Measurements from ENCODE around the gene CDH4. TPM values are rescaled to one million over a fixed set of nuclear protein-coding genes. Genes with fewer than 3 reads are reported as not detected.

The CDH4 gene
- total RNA-seq, 1 donor from 2014 or later: 3.2 TPM

GRCh38 chr20:61670274-61670673 is 418.2 kb downstream of the CDH4 start:
- Mint-ChIP-seq H3K4me3 (ENCODE audit: unreplicated experiment) (no peak overlapping the region), H3K27ac (ENCODE audit: unreplicated experiment) (no peak overlapping the region), H3K4me1 (ENCODE audit: low read depth, unreplicated experiment) (no peaks in the 10 kb centered on the region), H3K36me3 (ENCODE audit: low read depth, unreplicated experiment) (no peaks in the 10 kb centered on the region), H3K9me3 (ENCODE audit: unreplicated experiment) (peaks cover 7% of the 10 kb centered on the region), H3K27me3 (ENCODE audit: low read depth, unreplicated experiment) (peaks cover 66% of the 10 kb centered on the region)
- Histone ChIP-seq H3K27ac (ENCODE audit: low read depth, low read length) (no peak overlapping the region), H4K20me1 (ENCODE audit: insufficient read depth, low read length) (no peaks in the 10 kb centered on the region), H3K79me2 (ENCODE audit: insufficient read depth, low read length) (no peaks in the 10 kb centered on the region), H3K9ac (ENCODE audit: low read length) (no peak overlapping the region), H3K4me3 (ENCODE audit: insufficient read depth, low read depth, low read length) (no peak overlapping the region), H2AFZ (ENCODE audit: low read depth, low read length) (no peak overlapping the region), H3K4me2 (ENCODE audit: low read length) (no peak overlapping the region), H3K36me3 (ENCODE audit: insufficient read depth, low read length) (no peaks in the 10 kb centered on the region), H3K4me1 (ENCODE audit: insufficient read depth, low read length) (no peaks in the 10 kb centered on the region), H3K9me3 (ENCODE audit: insufficient read depth, low read depth, low read length) (no peaks in the 10 kb centered on the region), H3K27me3 (ENCODE audit: insufficient read depth, low read length) (no peaks in the 10 kb centered on the region)
- FAIRE-seq: no peak
- TF ChIP-seq EZH2 (IDR thresholded peaks at IDR 0.05; ENCODE audit: insufficient read depth, low read length): no peak
- TF ChIP-seq CTCF (IDR thresholded peaks at IDR 0.05; ENCODE audit: insufficient read depth, low read depth, low read length): no peak
- no peak for DNase-seq (ENCODE audit: low read depth)

- Histone ChIP-seq H3K4me2 (ENCODE audit: low read length) (no peak overlapping the region), H3K9me3 (ENCODE audit: insufficient read depth, low read depth, low read length) (no peaks in the 10 kb centered on the region), H3K27ac (ENCODE audit: low read depth, low read length) (no peak overlapping the region), H3K27me3 (ENCODE audit: insufficient read depth, low read length) (no peaks in the 10 kb centered on the region), H3K79me2 (ENCODE audit: insufficient read depth, low read length) (no peaks in the 10 kb centered on the region), H2AFZ (ENCODE audit: low read depth, low read length) (no peak overlapping the region), H3K9ac (ENCODE audit: low read length) (no peak overlapping the region), H3K36me3 (ENCODE audit: insufficient read depth, low read length) (no peaks in the 10 kb centered on the region), H3K4me1 (ENCODE audit: insufficient read depth, low read length) (no peaks in the 10 kb centered on the region), H3K4me3 (ENCODE audit: insufficient read depth, low read depth, low read length) (no peak overlapping the region), H4K20me1 (ENCODE audit: insufficient read depth, low read length) (no peaks in the 10 kb centered on the region)
- Mint-ChIP-seq H3K27ac (ENCODE audit: unreplicated experiment) (no peak overlapping the region), H3K4me3 (ENCODE audit: unreplicated experiment) (no peak overlapping the region), H3K36me3 (ENCODE audit: low read depth, unreplicated experiment) (no peaks in the 10 kb centered on the region), H3K9me3 (ENCODE audit: unreplicated experiment) (peaks cover 9% of the 10 kb centered on the region), H3K4me1 (ENCODE audit: low read depth, unreplicated experiment) (no peaks in the 10 kb centered on the region), H3K27me3 (ENCODE audit: low read depth, unreplicated experiment) (peaks cover 67% of the 10 kb centered on the region)
- TF ChIP-seq CTCF (IDR thresholded peaks at IDR 0.05; ENCODE audit: insufficient read depth, low read depth, low read length): no peak
- TF ChIP-seq EZH2 (IDR thresholded peaks at IDR 0.05; ENCODE audit: insufficient read depth, low read length): no peak
- FAIRE-seq (no peak), DNase-seq (ENCODE audit: low read depth) (no peak)
Observed at GRCh38 chr20:61671559-61671958, 419.5 kb downstream of the CDH4 start.

GRCh38 chr20:61673152-61673847 is 421.2 kb downstream of the CDH4 start:
- Histone ChIP-seq H3K9ac (ENCODE audit: low read length) (no peak overlapping the region), H3K4me1 (ENCODE audit: insufficient read depth, low read length) (no peaks in the 10 kb centered on the region), H2AFZ (ENCODE audit: low read depth, low read length) (no peak overlapping the region), H3K27me3 (ENCODE audit: insufficient read depth, low read length) (no peaks in the 10 kb centered on the region), H3K27ac (ENCODE audit: low read depth, low read length) (no peak overlapping the region), H3K4me2 (ENCODE audit: low read length) (no peak overlapping the region), H3K9me3 (ENCODE audit: insufficient read depth, low read depth, low read length) (no peaks in the 10 kb centered on the region), H3K4me3 (ENCODE audit: insufficient read depth, low read depth, low read length) (no peak overlapping the region), H4K20me1 (ENCODE audit: insufficient read depth, low read length) (no peaks in the 10 kb centered on the region), H3K79me2 (ENCODE audit: insufficient read depth, low read length) (no peaks in the 10 kb centered on the region), H3K36me3 (ENCODE audit: insufficient read depth, low read length) (no peaks in the 10 kb centered on the region)
- no peak overlapping the region for H3K27ac Mint-ChIP-seq (ENCODE audit: unreplicated experiment)
- no peak overlapping the region for H3K4me3 Mint-ChIP-seq (ENCODE audit: unreplicated experiment)
- peaks cover 72% of the 10 kb centered on the region for H3K27me3 Mint-ChIP-seq (ENCODE audit: low read depth, unreplicated experiment)
- H3K36me3 Mint-ChIP-seq (ENCODE audit: low read depth, unreplicated experiment): no peaks in the 10 kb centered on the region
- DNase-seq (ENCODE audit: low read depth) (no peak), FAIRE-seq (no peak)
- H3K4me1 Mint-ChIP-seq (ENCODE audit: low read depth, unreplicated experiment): no peaks in the 10 kb centered on the region
- H3K9me3 Mint-ChIP-seq (ENCODE audit: unreplicated experiment): peaks cover 10% of the 10 kb centered on the region
- no peak for TF ChIP-seq EZH2 (IDR thresholded peaks at IDR 0.05; ENCODE audit: insufficient read depth, low read length)
- no peak for TF ChIP-seq CTCF (IDR thresholded peaks at IDR 0.05; ENCODE audit: insufficient read depth, low read depth, low read length)

Data from astrocyte (in vitro differentiated cells and primary cell).